Activated naive CD4-positive, alpha-beta T cell treated with anti-CD3 and anti-CD28 coated beads, Interleukin-2, amount 50 U/mL, for 16 hours (primary cell): ENCODE data around the gene CD151.

Source experiments
- DNase-seq: peaks from one replicate; pipeline ENCODE4 v3.0.0-alpha.2; 2020

Gene CD151

GRCh38 chr11:843818-844692 lies 11.3 kb downstream of the CD151 start:
- no peak for DNase-seq

GRCh38 chr11:844693-845644 lies 12.2 kb downstream of the CD151 start:
- no peak for DNase-seq

DNA sequence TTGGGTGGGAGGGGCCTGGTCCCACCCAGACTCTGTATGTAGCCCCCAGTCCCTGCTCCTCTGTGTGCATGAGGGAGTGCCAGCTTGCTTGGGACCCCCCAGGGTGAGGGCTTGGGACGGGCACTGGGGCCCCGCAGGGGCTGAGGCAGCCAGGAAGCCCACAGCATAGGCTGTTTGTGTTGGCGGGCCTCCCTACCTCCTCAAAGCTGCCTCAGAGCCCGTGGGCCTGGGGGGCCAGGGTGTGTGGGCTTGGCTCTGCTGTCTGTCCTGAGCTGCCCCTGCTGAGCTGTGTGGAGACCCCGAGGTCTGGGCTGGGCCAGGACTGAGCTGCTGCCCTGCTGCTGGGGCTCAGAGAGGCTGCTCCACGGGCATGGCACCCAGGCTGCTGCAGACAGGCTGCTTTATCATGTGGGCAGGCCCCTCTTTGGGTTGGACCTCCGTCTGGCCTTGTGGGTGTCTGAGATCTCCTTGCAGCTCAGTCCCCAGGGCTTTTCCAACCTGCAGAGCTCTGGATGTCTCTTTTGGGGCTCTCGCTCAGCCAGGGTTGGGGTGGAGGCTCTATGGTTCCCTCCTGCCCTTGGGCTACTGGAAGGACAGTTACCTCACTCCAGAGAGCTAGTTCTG lies 13.2 kb downstream of the CD151 start:
- no peak for DNase-seq

- DNase-seq = no peak
These were observed 13.8 kb downstream of the CD151 start for GRCh38 chr11:846496-847098.

GRCh38 chr11:847876-848275 lies 15.1 kb downstream of the CD151 start:
- DNase-seq = no peak

GRCh38 chr11:848380-848931 lies 15.7 kb downstream of the CD151 start:
- peak; percentile 74 for DNase-seq

GRCh38 chr11:849104-849824 lies 16.5 kb downstream of the CD151 start:
- peak; percentile 46 for DNase-seq

DNA sequence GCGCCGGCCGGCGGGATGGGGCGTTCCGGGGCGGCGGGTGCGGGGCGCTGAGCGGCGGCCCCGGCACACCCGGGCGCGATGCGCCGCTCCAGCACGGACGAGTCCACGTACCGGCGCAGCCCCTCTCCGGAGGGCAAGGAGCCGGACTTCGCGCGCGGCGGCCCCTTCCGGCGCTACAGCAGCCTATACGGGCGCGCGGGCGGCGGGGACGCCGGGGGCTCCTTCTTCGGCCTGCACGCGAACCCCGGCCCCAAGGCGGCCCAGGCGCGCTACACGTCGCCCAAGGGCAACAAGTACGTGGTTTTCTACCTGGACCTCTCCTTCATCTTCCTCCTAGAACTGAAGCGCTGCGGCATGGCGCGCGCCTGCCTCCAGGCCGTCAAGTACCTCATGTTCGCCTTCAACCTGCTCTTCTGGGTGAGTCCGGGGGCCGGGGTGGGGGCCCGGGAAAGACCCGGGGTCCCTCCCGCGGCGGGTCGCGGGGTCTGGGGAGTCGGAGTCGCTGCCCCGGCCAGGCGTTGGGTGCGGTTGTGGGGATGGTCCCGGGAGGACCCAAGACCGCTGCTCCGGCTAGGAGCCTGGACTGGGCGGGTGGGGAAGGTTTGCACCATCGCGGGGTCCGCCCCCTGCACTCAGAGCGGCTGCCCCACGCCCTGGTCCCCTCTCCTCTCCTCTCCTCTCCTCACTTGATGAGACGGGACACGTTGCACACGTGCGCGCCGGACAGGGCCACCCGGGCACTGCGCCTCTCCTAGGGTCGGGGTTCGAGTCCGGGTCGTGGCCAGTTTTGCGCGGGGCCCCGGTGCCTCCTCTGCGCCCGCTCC lies 17.4 kb downstream of the CD151 start:
- DNase-seq = no peak

DNA sequence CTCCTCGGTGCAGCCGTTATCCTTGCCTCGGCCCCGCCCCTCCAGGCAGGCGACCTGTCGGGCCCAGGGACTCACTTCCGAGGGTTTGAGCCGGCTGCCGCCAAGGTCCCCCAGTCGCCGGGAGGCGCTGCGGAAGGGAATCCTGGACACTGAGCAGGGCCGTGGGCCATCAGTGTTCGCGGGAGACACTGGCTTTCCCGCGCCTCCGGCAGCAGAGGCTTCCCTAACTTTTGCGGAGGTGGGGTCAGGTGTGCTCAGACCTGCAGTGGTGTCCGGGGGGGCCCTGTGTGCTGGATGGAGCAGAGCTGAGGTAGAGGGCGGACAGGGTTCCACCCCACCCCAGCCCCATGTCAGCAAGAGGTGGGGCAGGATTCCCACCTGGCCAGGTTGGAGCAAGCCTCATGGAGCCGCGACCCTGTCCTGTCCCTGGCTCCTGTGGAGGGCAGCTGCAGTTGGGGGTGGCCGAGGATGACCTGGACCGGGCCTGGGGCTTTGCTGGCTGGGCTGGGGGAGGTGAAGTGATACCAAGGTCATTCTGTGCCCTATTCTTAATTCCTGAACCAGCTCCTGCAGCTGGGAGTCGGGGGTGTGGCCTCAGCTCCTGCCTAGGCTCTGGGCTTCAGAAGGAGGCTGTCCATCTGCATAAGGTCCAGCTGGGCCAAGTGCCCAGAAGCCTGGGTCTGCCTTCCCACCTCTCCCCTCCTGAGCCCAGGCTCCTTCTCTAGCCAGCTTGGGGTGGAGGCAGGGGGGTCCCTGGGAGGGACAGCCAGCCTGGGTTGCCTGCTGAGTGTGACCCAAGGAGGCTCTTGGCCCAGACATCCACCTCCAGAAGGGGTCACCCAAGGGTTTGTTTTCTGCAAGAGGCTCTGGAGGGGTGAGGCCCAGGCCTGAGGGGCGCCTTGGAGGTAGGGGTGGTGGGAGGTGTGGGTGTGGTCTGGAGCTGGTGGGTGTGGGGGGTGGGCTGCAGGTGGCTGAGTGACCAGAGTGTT lies 18.3 kb downstream of the CD151 start:
- DNase-seq = no peak

DNA sequence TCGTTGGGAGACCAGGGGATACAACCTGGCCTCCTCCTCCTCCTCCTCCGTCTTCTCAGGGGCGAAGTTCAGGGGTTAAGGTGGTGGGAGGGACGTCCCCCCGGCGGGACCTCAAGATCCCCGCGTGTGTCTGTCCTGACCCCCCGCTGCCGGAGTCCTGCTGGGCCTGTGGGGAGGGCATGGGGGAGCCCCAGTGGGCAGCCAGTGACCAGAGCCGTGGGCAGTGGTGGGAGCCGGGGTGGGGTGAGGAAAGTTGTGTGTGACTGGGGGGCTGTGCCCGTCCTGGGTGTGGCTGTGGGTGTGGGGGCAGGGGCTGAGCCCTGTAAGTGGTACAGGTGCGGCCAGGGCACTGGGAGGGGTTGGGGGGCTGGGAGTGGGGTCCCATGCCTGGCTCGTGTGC lies 20.0 kb downstream of the CD151 start:
- no peak for DNase-seq

DNA sequence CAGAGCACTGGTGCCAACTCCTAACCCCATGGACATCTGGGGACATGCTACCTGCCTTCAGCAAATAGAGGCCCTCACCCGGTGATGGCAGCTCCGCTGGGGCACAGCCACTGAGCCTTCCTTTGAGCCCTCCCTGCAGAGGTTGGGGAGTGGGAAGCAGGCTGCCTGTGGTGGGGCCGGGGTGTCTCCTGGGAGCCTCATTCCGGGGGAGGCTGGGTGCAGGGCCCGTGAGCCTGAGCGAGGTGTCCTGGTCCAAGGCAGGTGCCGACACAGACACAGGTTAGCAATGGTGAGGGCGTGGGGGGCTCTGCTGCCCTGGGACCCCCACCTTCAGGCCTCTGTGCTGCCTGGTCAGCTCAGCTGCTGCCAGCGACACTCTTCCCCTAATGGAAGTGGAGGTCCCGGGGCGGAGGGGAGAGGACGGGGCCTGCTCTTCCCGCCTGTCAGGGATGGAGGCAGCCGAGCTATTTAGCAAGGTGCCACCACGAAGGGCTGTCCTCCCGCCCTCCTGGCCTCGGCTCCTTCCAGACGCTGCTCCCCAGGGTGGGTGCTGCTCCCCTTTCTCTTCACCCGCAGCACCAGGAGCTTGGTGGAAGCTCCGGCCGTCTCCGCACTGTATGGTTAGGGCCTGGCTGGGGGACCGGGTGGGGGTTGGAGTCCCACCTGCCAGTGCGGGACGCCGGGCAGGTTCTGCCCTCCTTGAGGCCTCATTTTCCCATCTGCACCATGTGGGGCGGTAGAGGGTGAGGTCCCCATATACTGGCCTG lies 21.1 kb downstream of the CD151 start:
- no peak for DNase-seq

GRCh38 chr11:854601-855329 lies 22.0 kb downstream of the CD151 start:
- DNase-seq = no peak

DNA sequence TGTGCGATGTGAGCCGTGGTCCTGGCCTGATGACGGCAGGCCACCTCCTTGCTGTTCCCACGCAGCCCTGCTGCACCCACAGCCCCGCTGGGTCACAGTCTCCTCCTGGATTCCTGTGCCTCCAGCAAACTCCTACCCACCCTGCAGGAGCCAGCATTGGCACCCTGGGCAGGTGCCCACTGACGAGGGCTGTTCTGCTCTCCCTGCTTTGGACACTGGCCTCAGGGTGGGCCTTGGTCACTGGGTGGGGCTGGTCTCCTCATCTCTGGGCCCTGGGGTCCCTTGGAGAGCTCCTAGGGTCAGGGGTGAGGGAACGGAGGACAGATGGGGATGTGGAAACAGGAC lies 22.6 kb downstream of the CD151 start:
- no peak for DNase-seq

DNA sequence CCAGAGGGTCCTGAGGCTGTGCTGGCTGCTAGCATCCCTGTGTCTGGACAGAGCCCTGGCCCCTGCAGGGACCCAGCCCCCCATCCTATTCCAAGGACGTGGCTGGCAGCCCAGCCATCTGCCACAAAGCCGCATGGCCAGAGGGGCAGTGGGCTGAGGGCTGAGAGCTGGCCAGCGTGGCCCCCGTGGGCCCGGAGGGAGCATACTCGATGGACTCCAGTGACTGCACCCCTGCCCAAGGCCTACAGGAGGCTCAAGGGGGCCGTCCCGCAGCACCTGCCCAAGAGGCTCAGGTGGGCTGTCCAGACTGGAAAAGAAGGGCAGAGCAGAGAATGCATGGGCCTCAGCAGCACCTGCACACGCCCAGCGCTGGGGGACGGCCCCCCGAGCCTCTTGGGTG lies 23.0 kb downstream of the CD151 start:
- no peak for DNase-seq

GRCh38 chr11:856397-856796 lies 23.6 kb downstream of the CD151 start:
- DNase-seq = no peak

- DNase-seq = no peak
These were observed 25.5 kb downstream of the CD151 start for GRCh38 chr11:858053-858761.

- DNase-seq = no peak
These were observed 26.1 kb downstream of the CD151 start for GRCh38 chr11:858762-859339.
